ENCODE data around the gene GIGYF1. TPM values are rescaled to one million over a fixed set of nuclear protein-coding genes. Genes with fewer than 3 reads are reported as not detected.

GIGYF1 gene
- polyA plus RNA-seq, 2 donors, result 11.1 to 28.1 TPM

DNA sequence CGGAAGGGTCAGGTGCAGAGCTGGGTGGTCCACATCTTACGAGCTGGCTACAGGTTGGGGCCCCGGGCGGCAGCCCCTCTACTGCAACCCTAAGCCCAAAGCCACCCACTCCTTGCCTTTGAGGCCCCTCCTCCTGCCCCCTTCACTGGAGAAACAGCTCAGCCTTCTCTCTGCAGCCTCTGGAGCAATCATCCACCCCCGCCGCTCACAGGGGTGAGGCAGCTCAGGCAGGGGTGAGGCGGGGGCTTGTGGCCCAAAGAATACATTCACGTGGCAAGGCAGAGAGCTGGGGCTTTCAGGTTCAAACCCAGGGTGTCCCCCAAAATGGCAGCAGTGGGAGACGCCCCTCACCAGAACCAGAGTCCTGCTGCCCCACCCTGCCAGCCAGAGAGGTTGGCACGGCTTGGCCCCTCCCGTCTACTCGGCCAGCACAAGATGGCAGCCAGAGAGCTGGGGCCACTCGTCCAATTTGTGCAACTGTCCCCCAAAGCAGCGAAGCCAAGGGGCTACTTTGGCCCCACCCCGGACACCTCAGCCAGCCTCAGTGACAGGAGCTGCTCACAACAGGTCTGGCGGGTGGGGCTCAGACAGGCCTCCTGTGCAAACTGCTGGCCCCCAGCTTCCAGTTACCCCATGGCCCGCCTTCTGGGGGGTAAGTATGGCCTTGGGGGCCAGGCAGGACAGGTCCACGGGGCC, 13.3 kb downstream of the GIGYF1 start:
- 70 to 81% methylated on average over 18 of the region's 18 CpGs for WGBS, 2 donors
- Histone ChIP-seq H3K9me3 (ENCODE audit: control insufficient read depth in 2 of 2, insufficient read depth in 1 of 2, low read depth in 1 of 2, low read length in 1 of 2) (no peaks in the 10 kb centered on the region), H3K4me1 (ENCODE audit: control insufficient read depth in 2 of 2, insufficient read depth in 2 of 2, low read length in 1 of 2) (peaks cover 8 to 10% of the 10 kb centered on the region in 2 donors), H3K27ac (ENCODE audit: low read depth in 2 of 2, low read length in 1 of 2) (peak overlapping the region; percentile 58 to 79), H3K27me3 (ENCODE audit: control insufficient read depth in 1 of 2, insufficient read depth in 2 of 2, low read length in 2 of 2) (no peaks in the 10 kb centered on the region), H3K4me3 (ENCODE audit: low read depth in 1 of 2, low read length in 2 of 2) (no peak overlapping the region), H3K36me3 (ENCODE audit: control insufficient read depth in 2 of 2, insufficient read depth in 2 of 2, low read length in 1 of 2) (peaks cover 21 to 72% of the 10 kb centered on the region in 2 donors)

DNA sequence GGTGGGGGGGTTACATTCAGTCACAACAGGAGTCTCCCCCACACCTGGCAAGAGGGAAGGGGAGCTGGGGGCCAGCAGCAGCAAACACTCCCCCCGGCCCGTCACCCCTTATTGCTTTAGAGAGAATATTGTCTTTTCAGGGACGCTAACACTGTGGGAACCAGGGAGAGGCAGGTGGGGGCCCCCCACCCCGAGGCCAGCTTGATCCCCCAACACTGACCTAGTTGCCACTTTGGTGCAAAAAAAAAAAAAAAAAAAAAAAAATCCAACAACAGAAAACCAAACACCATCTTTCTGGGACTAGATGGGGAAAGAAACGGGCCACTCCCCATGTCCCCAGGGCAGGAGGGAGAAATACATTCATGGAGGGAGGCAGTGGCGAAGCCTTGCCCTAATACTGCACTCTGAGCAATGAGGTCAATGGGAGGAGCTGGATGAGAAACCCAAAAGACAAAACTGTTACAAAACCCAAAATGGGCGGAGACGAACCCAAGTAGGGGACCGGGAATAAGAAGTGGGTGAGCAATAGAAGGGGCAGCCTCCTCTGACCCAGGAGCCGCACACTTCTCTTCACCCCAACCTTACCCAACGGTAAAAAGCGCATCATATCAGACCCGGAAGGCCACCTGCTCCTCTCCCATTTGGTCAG, 14.0 kb downstream of the GIGYF1 start:
- H3K27ac ChIP-seq (ENCODE audit: low read depth in 2 of 2, low read length in 1 of 2), result peak overlapping the region; percentile 58 to 79
- H3K4me3 ChIP-seq (ENCODE audit: low read depth in 1 of 2, low read length in 2 of 2), result no peak overlapping the region
- H3K4me1 ChIP-seq (ENCODE audit: control insufficient read depth in 2 of 2, insufficient read depth in 2 of 2, low read length in 1 of 2), result peaks cover 8 to 10% of the 10 kb centered on the region in 2 donors
- H3K9me3 ChIP-seq (ENCODE audit: control insufficient read depth in 2 of 2, insufficient read depth in 1 of 2, low read depth in 1 of 2, low read length in 1 of 2), result no peaks in the 10 kb centered on the region
- 51 to 58% methylated on average over 13 of the region's 13 CpGs for WGBS, 2 donors
- peaks cover 21 to 65% of the 10 kb centered on the region in 2 donors for H3K36me3 ChIP-seq (ENCODE audit: control insufficient read depth in 2 of 2, insufficient read depth in 2 of 2, low read length in 1 of 2)
- H3K27me3 ChIP-seq (ENCODE audit: control insufficient read depth in 1 of 2, insufficient read depth in 2 of 2, low read length in 2 of 2), result no peaks in the 10 kb centered on the region

DNA sequence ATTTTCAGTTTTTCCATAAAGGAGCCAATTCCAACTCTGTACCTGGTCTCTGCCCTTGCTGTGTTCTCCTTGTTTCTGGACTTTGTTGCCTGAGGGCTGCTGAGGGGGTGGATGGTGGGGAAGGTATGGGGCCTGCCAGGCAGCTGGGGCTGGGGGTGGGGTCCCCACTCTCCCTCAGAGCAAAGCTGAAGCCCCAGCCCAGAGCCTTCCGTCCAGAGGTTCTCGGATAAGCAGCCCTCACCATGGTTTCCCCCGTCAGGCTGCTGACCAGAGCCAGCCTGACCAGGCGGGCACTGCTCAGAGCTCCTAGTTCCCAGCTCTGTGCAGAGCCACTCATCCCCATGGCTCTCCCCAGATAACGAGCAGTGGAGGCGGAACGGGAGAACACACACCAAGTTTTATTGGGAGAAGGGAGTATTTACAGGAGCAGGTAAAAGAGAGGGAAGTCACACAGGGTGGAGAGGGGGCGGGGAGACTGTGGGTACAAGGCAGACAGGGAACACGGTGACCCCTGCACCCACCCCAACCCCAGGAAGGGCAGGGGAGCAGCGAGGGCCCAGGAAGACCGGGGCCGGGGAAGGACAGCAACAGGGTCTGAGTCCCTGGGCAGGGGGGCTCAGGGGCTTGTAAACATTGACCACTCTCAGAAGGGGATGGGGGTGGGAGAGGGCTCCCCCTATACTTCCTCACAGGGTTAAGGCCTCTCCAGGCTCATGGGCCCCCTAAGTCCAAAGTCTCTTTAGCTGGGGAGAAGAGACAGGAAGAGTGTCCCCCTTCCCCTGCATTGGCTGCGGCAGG, 14.7 kb downstream of the GIGYF1 start:
- Histone ChIP-seq H3K4me1 (ENCODE audit: control insufficient read depth in 2 of 2, insufficient read depth in 2 of 2, low read length in 1 of 2) (peaks cover 8 to 10% of the 10 kb centered on the region in 2 donors), H3K9me3 (ENCODE audit: control insufficient read depth in 2 of 2, insufficient read depth in 1 of 2, low read depth in 1 of 2, low read length in 1 of 2) (no peaks in the 10 kb centered on the region), H3K27ac (ENCODE audit: low read depth in 2 of 2, low read length in 1 of 2) (peak overlapping the region; percentile 55 to 72), H3K27me3 (ENCODE audit: control insufficient read depth in 1 of 2, insufficient read depth in 2 of 2, low read length in 2 of 2) (no peaks in the 10 kb centered on the region), H3K4me3 (ENCODE audit: low read depth in 1 of 2, low read length in 2 of 2) (no peak overlapping the region), H3K36me3 (ENCODE audit: control insufficient read depth in 2 of 2, insufficient read depth in 2 of 2, low read length in 1 of 2) (peaks cover 21 to 58% of the 10 kb centered on the region in 2 donors)
- WGBS, 2 donors, result 66 to 77% methylated on average over 11 to 13 of the region's 13 CpGs

DNA sequence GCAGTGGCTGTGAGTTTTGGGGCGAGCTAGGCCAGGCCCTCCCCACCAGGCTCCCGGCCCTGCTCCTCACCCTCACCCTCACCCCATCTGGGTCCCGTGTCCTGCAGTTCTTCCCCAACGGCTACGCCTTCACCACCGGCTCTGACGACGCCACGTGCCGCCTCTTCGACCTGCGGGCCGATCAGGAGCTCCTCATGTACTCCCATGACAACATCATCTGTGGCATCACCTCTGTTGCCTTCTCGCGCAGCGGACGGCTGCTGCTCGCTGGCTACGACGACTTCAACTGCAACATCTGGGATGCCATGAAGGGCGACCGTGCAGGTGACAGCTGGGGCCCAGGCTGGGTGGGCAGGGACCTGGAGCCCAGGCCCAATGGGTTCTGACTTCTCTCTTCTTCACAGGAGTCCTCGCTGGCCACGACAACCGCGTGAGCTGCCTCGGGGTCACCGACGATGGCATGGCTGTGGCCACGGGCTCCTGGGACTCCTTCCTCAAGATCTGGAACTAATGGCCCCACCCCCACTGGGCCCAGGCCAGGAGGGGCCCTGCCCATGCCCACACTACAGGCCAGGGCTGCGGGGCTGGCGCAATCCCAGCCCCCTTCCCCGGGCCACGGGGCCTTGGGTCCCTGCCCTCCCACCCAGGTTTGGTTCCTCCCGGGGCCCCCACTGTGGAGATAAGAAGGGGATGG, 15.6 kb downstream of the GIGYF1 start:
- 76 to 78% methylated on average over 35 of the region's 35 CpGs for WGBS, 2 donors
- Histone ChIP-seq H3K36me3 (ENCODE audit: control insufficient read depth in 2 of 2, insufficient read depth in 2 of 2, low read length in 1 of 2) (peaks cover 21 to 49% of the 10 kb centered on the region in 2 donors), H3K9me3 (ENCODE audit: control insufficient read depth in 2 of 2, insufficient read depth in 1 of 2, low read depth in 1 of 2, low read length in 1 of 2) (no peaks in the 10 kb centered on the region), H3K27ac (ENCODE audit: low read depth in 2 of 2, low read length in 1 of 2) (no peak overlapping the region), H3K27me3 (ENCODE audit: control insufficient read depth in 1 of 2, insufficient read depth in 2 of 2, low read length in 2 of 2) (no peaks in the 10 kb centered on the region), H3K4me3 (ENCODE audit: low read depth in 1 of 2, low read length in 2 of 2) (no peak overlapping the region), H3K4me1 (ENCODE audit: control insufficient read depth in 2 of 2, insufficient read depth in 2 of 2, low read length in 1 of 2) (peaks cover 8 to 10% of the 10 kb centered on the region in 2 donors)

DNA sequence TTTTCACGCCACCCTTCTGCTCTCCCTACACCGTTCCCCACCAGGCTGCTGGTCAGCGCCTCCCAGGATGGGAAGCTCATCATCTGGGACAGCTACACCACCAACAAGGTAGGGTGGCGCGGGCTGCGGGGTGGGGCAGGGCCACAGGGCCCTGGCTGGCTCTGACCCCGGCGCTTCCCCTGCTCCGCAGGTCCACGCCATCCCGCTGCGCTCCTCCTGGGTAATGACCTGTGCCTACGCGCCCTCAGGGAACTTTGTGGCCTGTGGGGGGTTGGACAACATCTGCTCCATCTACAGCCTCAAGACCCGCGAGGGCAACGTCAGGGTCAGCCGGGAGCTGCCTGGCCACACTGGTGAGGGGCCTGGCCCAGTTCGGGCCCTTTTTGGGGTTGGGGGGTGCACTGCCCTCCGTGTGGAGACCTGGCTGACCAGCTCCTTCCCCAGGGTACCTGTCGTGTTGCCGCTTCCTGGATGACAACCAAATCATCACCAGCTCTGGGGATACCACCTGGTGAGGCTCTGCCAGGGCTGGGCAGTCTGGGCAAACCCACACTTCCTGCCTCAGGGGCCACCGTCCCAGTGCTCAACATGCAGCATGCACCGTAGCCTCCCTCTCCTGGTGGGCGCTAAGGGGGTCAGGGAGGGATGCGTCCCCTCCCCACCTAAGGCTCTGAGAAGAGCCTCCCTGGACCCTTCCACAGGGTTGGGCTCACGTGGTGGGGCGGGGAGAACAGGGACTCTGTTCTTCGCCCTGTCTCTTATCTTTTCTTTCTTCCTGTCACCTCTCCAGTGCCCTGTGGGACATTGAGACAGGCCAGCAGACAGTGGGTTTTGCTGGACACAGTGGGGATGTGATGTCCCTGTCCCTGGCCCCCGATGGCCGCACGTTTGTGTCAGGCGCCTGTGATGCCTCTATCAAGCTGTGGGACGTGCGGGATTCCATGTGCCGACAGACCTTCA, 16.5 kb downstream of the GIGYF1 start:
- peaks cover 21 to 43% of the 10 kb centered on the region in 2 donors for H3K36me3 ChIP-seq (ENCODE audit: control insufficient read depth in 2 of 2, insufficient read depth in 2 of 2, low read length in 1 of 2)
- H3K9me3 ChIP-seq (ENCODE audit: control insufficient read depth in 2 of 2, insufficient read depth in 1 of 2, low read depth in 1 of 2, low read length in 1 of 2), result no peaks in the 10 kb centered on the region
- H3K27me3 ChIP-seq (ENCODE audit: control insufficient read depth in 1 of 2, insufficient read depth in 2 of 2, low read length in 2 of 2), result no peaks in the 10 kb centered on the region
- 87 to 88% methylated on average over 36 of the region's 36 CpGs for WGBS, 2 donors
- H3K4me3 ChIP-seq (ENCODE audit: low read depth in 1 of 2, low read length in 2 of 2), result no peak overlapping the region
- H3K4me1 ChIP-seq (ENCODE audit: control insufficient read depth in 2 of 2, insufficient read depth in 2 of 2, low read length in 1 of 2), result peaks cover 8 to 10% of the 10 kb centered on the region in 2 donors
- H3K27ac ChIP-seq (ENCODE audit: low read depth in 2 of 2, low read length in 1 of 2), result no peak overlapping the region

DNA sequence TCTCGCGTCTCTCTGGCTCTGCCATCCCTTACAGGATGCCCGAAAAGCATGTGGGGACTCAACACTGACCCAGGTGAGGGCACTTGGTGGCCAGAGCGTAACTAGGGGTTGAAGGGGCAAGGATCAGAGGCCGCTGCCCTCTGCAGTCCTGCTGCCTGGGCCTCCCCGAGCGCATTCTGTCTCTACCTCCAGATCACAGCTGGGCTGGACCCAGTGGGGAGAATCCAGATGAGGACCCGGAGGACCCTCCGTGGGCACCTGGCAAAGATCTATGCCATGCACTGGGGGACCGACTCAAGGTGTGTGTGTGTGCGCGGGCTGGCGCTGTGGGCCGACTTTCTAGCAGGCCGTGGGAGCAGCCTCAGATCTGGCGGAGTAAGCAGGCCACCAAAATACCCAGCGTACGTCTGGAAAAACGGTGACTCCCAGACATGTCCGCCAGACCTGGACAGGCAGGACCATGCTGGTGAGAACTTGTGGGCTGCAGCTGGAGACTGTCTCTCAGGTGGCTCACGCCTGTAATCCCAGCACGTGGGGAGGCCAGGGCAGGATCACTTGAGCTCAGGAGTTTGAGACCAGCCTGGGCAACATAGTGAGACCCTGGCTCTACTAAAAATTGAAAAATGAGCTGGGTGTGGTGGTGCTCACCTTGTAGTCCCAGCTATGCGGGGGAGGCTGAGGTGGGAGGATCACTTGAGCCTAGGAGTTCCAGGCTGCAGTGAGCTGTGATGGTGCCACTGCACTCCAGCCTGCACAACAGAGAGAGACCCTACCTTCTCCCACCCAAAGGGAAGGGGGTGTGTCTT, 17.3 kb downstream of the GIGYF1 start:
- no peaks in the 10 kb centered on the region for H3K27me3 ChIP-seq (ENCODE audit: control insufficient read depth in 1 of 2, insufficient read depth in 2 of 2, low read length in 2 of 2)
- H3K4me3 ChIP-seq (ENCODE audit: low read depth in 1 of 2, low read length in 2 of 2), result peak overlapping the region in 1 of 2 donors; percentile 96
- H3K9me3 ChIP-seq (ENCODE audit: control insufficient read depth in 2 of 2, insufficient read depth in 1 of 2, low read depth in 1 of 2, low read length in 1 of 2), result no peaks in the 10 kb centered on the region
- 76 to 79% methylated on average over 21 to 23 of the region's 23 CpGs for WGBS, 2 donors
- H3K4me1 ChIP-seq (ENCODE audit: control insufficient read depth in 2 of 2, insufficient read depth in 2 of 2, low read length in 1 of 2), result peaks cover 8 to 10% of the 10 kb centered on the region in 2 donors
- H3K36me3 ChIP-seq (ENCODE audit: control insufficient read depth in 2 of 2, insufficient read depth in 2 of 2, low read length in 1 of 2), result peaks cover 19 to 34% of the 10 kb centered on the region in 2 donors
- peak overlapping the region; percentile 54 to 97 for H3K27ac ChIP-seq (ENCODE audit: low read depth in 2 of 2, low read length in 1 of 2)

DNA sequence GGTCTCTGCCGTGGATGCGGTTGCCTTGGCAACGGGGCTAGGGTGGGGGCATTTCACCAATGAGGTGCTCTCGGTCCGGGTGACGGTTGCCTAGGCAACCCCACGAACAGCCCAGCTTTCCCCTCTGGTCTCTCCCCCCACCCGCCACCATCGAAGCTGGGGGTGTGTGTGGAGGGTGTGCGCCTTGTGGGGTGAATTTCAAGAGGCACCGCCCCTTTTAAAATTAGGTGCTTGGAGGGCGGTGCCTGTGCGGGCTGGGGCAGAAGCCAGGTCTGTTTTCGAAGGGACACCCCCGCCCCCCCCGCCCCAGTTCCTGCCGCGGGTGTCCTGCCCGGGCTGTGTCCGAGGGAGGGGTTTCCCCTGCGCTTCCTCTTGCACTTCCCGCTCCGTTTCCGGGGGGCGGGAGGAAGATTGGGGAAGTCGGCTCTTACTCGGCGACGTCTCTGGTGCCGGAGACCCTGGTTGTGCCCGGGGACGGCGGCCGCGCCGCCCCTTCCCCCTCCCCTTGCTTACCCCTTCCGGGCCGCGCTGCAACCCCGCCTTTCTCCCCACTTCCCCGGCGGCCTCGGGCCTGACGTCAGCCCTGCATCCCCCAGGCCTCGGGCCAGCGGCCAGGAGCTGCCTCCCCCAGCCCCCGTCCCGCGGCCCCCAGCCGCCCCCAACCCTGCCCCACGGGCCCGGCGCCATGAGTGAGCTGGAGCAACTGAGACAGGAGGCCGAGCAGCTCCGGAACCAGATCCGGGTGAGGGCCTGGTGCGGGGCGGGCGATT, 18.3 kb downstream of the GIGYF1 start:
- Histone ChIP-seq H3K9me3 (ENCODE audit: control insufficient read depth in 2 of 2, insufficient read depth in 1 of 2, low read depth in 1 of 2, low read length in 1 of 2) (no peaks in the 10 kb centered on the region), H3K4me3 (ENCODE audit: low read depth in 1 of 2, low read length in 2 of 2) (peak overlapping the region; percentile 86 to 96), H3K4me1 (ENCODE audit: control insufficient read depth in 2 of 2, insufficient read depth in 2 of 2, low read length in 1 of 2) (peaks cover 8 to 10% of the 10 kb centered on the region in 2 donors), H3K27ac (ENCODE audit: low read depth in 2 of 2, low read length in 1 of 2) (peak overlapping the region; percentile 96 to 97), H3K36me3 (ENCODE audit: control insufficient read depth in 2 of 2, insufficient read depth in 2 of 2, low read length in 1 of 2) (peaks cover 16 to 31% of the 10 kb centered on the region in 2 donors), H3K27me3 (ENCODE audit: control insufficient read depth in 1 of 2, insufficient read depth in 2 of 2, low read length in 2 of 2) (no peaks in the 10 kb centered on the region)
- 1 to 4% methylated on average over 43 to 59 of the region's 59 CpGs for WGBS, 2 donors
